ENCODE measurements around the gene LTB. TPM values are rescaled to one million over a fixed set of nuclear protein-coding genes. Genes with fewer than 3 reads are reported as not detected.

Gene LTB
- total RNA-seq, result 3.2 and 6.7 TPM in 2 replicates

GRCh38 chr6:31582230-31582643, at the start of gene LTB:
TSS of gene LTB (minus strand) at chr6:31582424. CDS start at chr6:31582417, 7 bp downstream.

GRCh38 chr6:31620586-31621319, 38.5 kb upstream of the LTB start, which contains the start of gene PRRC2A:
TSS of gene PRRC2A (plus strand) at chr6:31620715. CDS start at chr6:31622790, 2,075 bp downstream.

GRCh38 chr6:31614684-31615578, 32.7 kb upstream of the LTB start, which contains the start of gene AIF1:
TSS of gene AIF1 (plus strand) at chr6:31615234. CDS start at chr6:31615330, 96 bp downstream.

GRCh38 chr6:31586008-31586407, 3.8 kb upstream of the LTB start, which contains the start of gene LST1:
TSS of gene LST1 (plus strand) at chr6:31586277. CDS start at chr6:31587300, 1,023 bp downstream.

GRCh38 chr6:31575335-31575901, 6.8 kb downstream of the LTB start, which contains the start of gene TNF:
TSS of gene TNF (plus strand) at chr6:31575565. CDS start at chr6:31575742, 177 bp downstream.

GRCh38 chr6:31572041-31572911, 9.9 kb downstream of the LTB start, which contains the start of gene LTA:
TSS of gene LTA (plus strand) at chr6:31572289. CDS start at chr6:31572743, 454 bp downstream.

GRCh38 chr6:31546958-31547726, 35.1 kb downstream of the LTB start, which contains the start of gene NFKBIL1:
TSS of gene NFKBIL1 (plus strand) at chr6:31547608. CDS start at chr6:31547695, 87 bp downstream.

GRCh38 chr6:31546339-31546957, 35.8 kb downstream of the LTB start, which contains the start of gene ATP6V1G2:
TSS of gene ATP6V1G2 (minus strand) at chr6:31546608. CDS start at chr6:31546559, 49 bp downstream.

GRCh38 chr6:31541658-31542521, 40.3 kb downstream of the LTB start, which contains the start of gene DDX39B:
TSS of gene DDX39B (minus strand) at chr6:31542003. CDS start at chr6:31540532, 1,471 bp downstream.

Other genes starting within 250 kb of the LTB start
- gene HLA-B, start 225.2 kb downstream of the LTB start, total RNA-seq, result 42.2 and 164 TPM in 2 replicates
- 37.1 and 59.1 TPM in 2 replicates for gene MICA, start 178.8 kb downstream of the LTB start, total RNA-seq
- gene MICB, start 84.3 kb downstream of the LTB start, total RNA-seq, result 23.4 and 50.3 TPM in 2 replicates
- not detected in 2 replicates for gene MCCD1, start 53.5 kb downstream of the LTB start, total RNA-seq
- gene DDX39B, start 40.4 kb downstream of the LTB start, total RNA-seq, result 354 and 456 TPM in 2 replicates
- gene ATP6V1G2, start 35.8 kb downstream of the LTB start, total RNA-seq, result 0.97 and 2.0 TPM in 2 replicates
- gene NFKBIL1, start 34.8 kb downstream of the LTB start, total RNA-seq, result 25.3 and 26.9 TPM in 2 replicates
- gene LTA, start 10.1 kb downstream of the LTB start, total RNA-seq, result not detected in 2 replicates
- gene TNF, start 6.9 kb downstream of the LTB start, total RNA-seq, result under 0.01 TPM in 1 of 2 replicates, not detected in the other
- gene LST1, start 3.9 kb upstream of the LTB start, total RNA-seq, result 0.32 TPM in 1 of 2 replicates, not detected in the other
- gene NCR3, start 10.6 kb upstream of the LTB start, total RNA-seq, result not detected in 2 replicates
- gene AIF1, start 32.8 kb upstream of the LTB start, total RNA-seq, result not detected in 2 replicates
- gene PRRC2A, start 38.3 kb upstream of the LTB start, total RNA-seq, result 22.2 and 24.0 TPM in 2 replicates
- gene BAG6, start 70.2 kb upstream of the LTB start, total RNA-seq, result 90.4 and 110 TPM in 2 replicates
- gene APOM, start 73.5 kb upstream of the LTB start, total RNA-seq, result 0.30 TPM in 1 of 2 replicates, not detected in the other
- 18.8 and 21.1 TPM in 2 replicates for gene C6orf47, start 78.4 kb upstream of the LTB start, total RNA-seq
- 10.2 and 10.7 TPM in 2 replicates for gene GPANK1, start 82.6 kb upstream of the LTB start, total RNA-seq
- gene CSNK2B, start 83.7 kb upstream of the LTB start, total RNA-seq, result 84.3 and 95.2 TPM in 2 replicates
- 0.97 and 1.7 TPM in 2 replicates for gene LY6G5B, start 87.6 kb upstream of the LTB start, total RNA-seq
- under 0.01 and 2.7 TPM in 2 replicates for gene LY6G5C, start 98.6 kb upstream of the LTB start, total RNA-seq
- gene ABHD16A, start 120.9 kb upstream of the LTB start, total RNA-seq, result 41.3 and 51.1 TPM in 2 replicates
- not detected in 2 replicates for gene LY6G6F, start 124.4 kb upstream of the LTB start, total RNA-seq
- gene LY6G6D, start 132.9 kb upstream of the LTB start, total RNA-seq, result not detected in 2 replicates
- not detected in 2 replicates for gene LY6G6C, start 139.3 kb upstream of the LTB start, total RNA-seq
- gene MPIG6B, start 140.9 kb upstream of the LTB start, total RNA-seq, result not detected in 2 replicates
- gene DDAH2, start 146.9 kb upstream of the LTB start, total RNA-seq, result 68.5 and 79.6 TPM in 2 replicates
- 865 and 1,138 TPM in 2 replicates for gene CLIC1, start 154.1 kb upstream of the LTB start, total RNA-seq
- gene MSH5, start 157.6 kb upstream of the LTB start, total RNA-seq, result 7.1 and 7.9 TPM in 2 replicates
- gene SAPCD1, start 180.2 kb upstream of the LTB start, total RNA-seq, result 0.65 TPM in 1 of 2 replicates, not detected in the other
- gene VWA7, start 194.9 kb upstream of the LTB start, total RNA-seq, result not detected in 2 replicates
- gene VARS1, start 213.3 kb upstream of the LTB start, total RNA-seq, result 50.3 and 57.1 TPM in 2 replicates
- gene LSM2, start 224.5 kb upstream of the LTB start, total RNA-seq, result 57.2 and 65.0 TPM in 2 replicates
- gene HSPA1L, start 232.9 kb upstream of the LTB start, total RNA-seq, result 0.76 and 0.97 TPM in 2 replicates
- 43.5 and 61.9 TPM in 2 replicates for gene HSPA1A, start 233.1 kb upstream of the LTB start, total RNA-seq
- 60.1 and 104 TPM in 2 replicates for gene HSPA1B, start 245.3 kb upstream of the LTB start, total RNA-seq

All from epithelial cell of umbilical artery (primary cell).